Adrenal gland (tissue), 12 donors: ENCODE data around the gene PSME1. TPM values are rescaled to one million over a fixed set of nuclear protein-coding genes. Genes with fewer than 3 reads are reported as not detected.

Source experiments
- DNase-seq, 7 donors: peaks; one replicate each; pipeline ENCODE4 v3.0.0-alpha.2; 2019 to 2020
- H3K27ac ChIP-seq, 5 donors: fragments of 200-600 bp; sonication (generic) in 4 of 5; 1 replicate in 3 of 5; 2 replicates in 2 of 5; pipeline versions ENCODE4 v1.5.1 to v1.8.0; 2016 to 2020; ENCODE audit warnings: mild to moderate bottlenecking in 1 of 5
- H3K27me3 ChIP-seq: fragments of 200-600 bp; 2 replicates; pipeline ENCODE4 v1.8.0; 2021
- H3K36me3 ChIP-seq, 2 donors: fragments of 200-600 bp; replicated peaks in 1 of 2; 1 replicate in 1 of 2; 2 replicates in 1 of 2; pipeline versions ENCODE4 v1.5.1 to v1.8.0; 2018 to 2022
- H3K4me1 ChIP-seq, 2 donors: fragments of 200-600 bp; replicated peaks in 1 of 2; 1 replicate in 1 of 2; 2 replicates in 1 of 2; pipeline versions ENCODE4 v1.5.1 to v1.8.0; 2018 to 2021
- H3K4me3 ChIP-seq, 4 donors: fragments of 200-600 bp; sonication (generic) in 3 of 4; one replicate each; pipeline ENCODE4 v1.5.1; 2016 to 2018
- H3K9me3 ChIP-seq, 3 donors: fragments of 200-600 bp; sonication (generic) in 1 of 3; replicated peaks in 1 of 3; 1 replicate in 2 of 3; 2 replicates in 1 of 3; pipeline versions ENCODE4 v1.5.1 to v1.8.0; 2016 to 2021
- CTCF ChIP-seq, 6 experiments: fragments of 450-650 bp in 4 of 6; fragments of 200-600 bp in 2 of 6; sonication (generic) in 1 of 6; IDR thresholded peaks; 1 replicate in 5 of 6; 2 replicates in 1 of 6; pipeline versions ENCODE4 v1.5.1 to v1.8.0; 2016 to 2021; ENCODE audit warnings: antibody characterized with exemption in 6 of 6, mild to moderate bottlenecking in 2 of 6, moderate library complexity in 1 of 6
- POLR2A ChIP-seq, 2 donors: fragments of 450-650 bp; IDR thresholded peaks; one replicate each; pipeline ENCODE4 v1.6.1; 2017; ENCODE audit warnings: antibody characterized with exemption in 2 of 2, mild to moderate bottlenecking in 2 of 2, moderate library complexity in 1 of 2
- WGBS, 4 donors: extraction: QIAGEN DNeasy Blood & Tissue Kit in 2 of 4; methylation state at CpG; one replicate each; pipeline versions ENCODE4 v1.1.5 to v1.1.7; 2013 to 2017; 5-methylcytosine and 5-hydroxymethylcytosine counted together
- intact Hi-C, 2 donors: fragments of 100-400 bp; cut with DNase I; formaldehyde crosslinking; loops; one replicate each; pipeline versions ENCODE4 v1.14.1 to v1.15.0; 2022 to 2023
- polyA plus RNA-seq, 3 donors: library from polyadenylated mRNA; stranded (reverse); fragments of 200-250 nt in 2 of 3; fragments of 350-450 nt in 1 of 3; fragmentation: Illumina TruSeq in 1 of 3; extraction: RNeasy Lipid Tissue Mini Kit (QIAGEN cat#74804) in 1 of 3; gene quantifications; one replicate each; pipeline ENCODE4 v1.2.3, GENCODE V29; 2013 to 2014
- total RNA-seq, 9 donors: library from RNA; depleted of rRNA in 4 of 9; stranded (reverse); fragments of >200 nt in 4 of 9; fragments of 120-200 nt in 1 of 9; fragmentation: NEBNext Ultra II Directional in 1 of 9; extraction: Animal tissue kit (Norgen Biotek cat#: 25700) in 1 of 9; gene quantifications; one replicate each; pipeline versions ENCODE4 v1.1.0 to v1.2.4, GENCODE V29; 2013 to 2023
- donor health status: healthy with polysubstance abuse.
- donor health status: Bipolar disorder and iron deficiency.
- donor health status: DM: yes; HTN: yes; CAD: no.
- donor health status: DM: no; HTN: no; CAD: no.
- donor health status: DM: no; HTN: no; CAD: no.
- donor health status: DM: yes; HTN: yes; CAD: no.

The PSME1 gene
- total and polyA plus RNA-seq, 12 donors = 205 to 386 (median 283) TPM

- DNase-seq = no peak
- peaks cover 0 to 63% of the 10 kb centered on the region in 2 donors for H3K36me3 ChIP-seq
- H3K27me3 ChIP-seq = no peaks in the 10 kb centered on the region
- H3K9me3 ChIP-seq = no peaks in the 10 kb centered on the region
- peaks cover 13 to 23% of the 10 kb centered on the region in 2 donors for H3K4me1 ChIP-seq
- TF ChIP-seq CTCF (IDR thresholded peaks at IDR 0.05) (no peak), POLR2A (IDR thresholded peaks at IDR 0.05) (no peak)
- no peak overlapping the region for H3K27ac ChIP-seq
- 88 to 98% (median 93%) methylated on average over 6 to 14 of the region's 14 CpGs for WGBS, 4 donors
- intact Hi-C loops = no loop called here
- no peak overlapping the region for H3K4me3 ChIP-seq
These were observed 41.9 kb downstream of the PSME1 start for GRCh38 chr14:24177891-24178290.

GRCh38 chr14:24178399-24179178, 42.6 kb downstream of the PSME1 start:
- Histone ChIP-seq H3K9me3 (no peaks in the 10 kb centered on the region), H3K36me3 (peaks cover 0 to 70% of the 10 kb centered on the region in 2 donors), H3K4me1 (peaks cover 13 to 23% of the 10 kb centered on the region in 2 donors), H3K4me3 (no peak overlapping the region), H3K27ac (peak overlapping the region in 3 of 5 donors; percentile 89 to 92 (median 91)), H3K27me3 (no peaks in the 10 kb centered on the region)
- intact Hi-C loops = no loop called here
- WGBS, 4 donors = 80 to 97% (median 93%) methylated on average over 8 to 12 of the region's 12 CpGs
- DNase-seq = no peak
- no peak for TF ChIP-seq POLR2A (IDR thresholded peaks at IDR 0.05)
- TF ChIP-seq CTCF (IDR thresholded peaks at IDR 0.05) = no peak

- no peak for DNase-seq
- WGBS, 4 donors = 81 to 83% (median 83%) methylated on average over 7 to 14 of the region's 14 CpGs
- no peak for TF ChIP-seq POLR2A (IDR thresholded peaks at IDR 0.05)
- no peak for TF ChIP-seq CTCF (IDR thresholded peaks at IDR 0.05)
- H3K36me3 ChIP-seq = peaks cover 0 to 79% of the 10 kb centered on the region in 2 donors
- no peak overlapping the region for H3K4me3 ChIP-seq
- H3K27me3 ChIP-seq = no peaks in the 10 kb centered on the region
- no peaks in the 10 kb centered on the region for H3K9me3 ChIP-seq
- peak overlapping the region; percentile 59 to 92 (median 89) for H3K27ac ChIP-seq
- H3K4me1 ChIP-seq = peaks cover 13 to 23% of the 10 kb centered on the region in 2 donors
- intact Hi-C loops = no loop called here
These were observed 43.4 kb downstream of the PSME1 start for GRCh38 chr14:24179294-24179960.

GRCh38 chr14:24179961-24180796, 44.2 kb downstream of the PSME1 start:
- Histone ChIP-seq H3K36me3 (peaks cover 0 to 86% of the 10 kb centered on the region in 2 donors), H3K27ac (peak overlapping the region; percentile 59 to 92 (median 89)), H3K4me1 (peaks cover 13 to 23% of the 10 kb centered on the region in 2 donors), H3K27me3 (no peaks in the 10 kb centered on the region), H3K4me3 (no peak overlapping the region), H3K9me3 (no peaks in the 10 kb centered on the region)
- TF ChIP-seq CTCF (IDR thresholded peaks at IDR 0.05) (no peak), POLR2A (IDR thresholded peaks at IDR 0.05) (peak in 1 of 2 donors; percentile 53)
- DNase-seq = peak; percentile 57 to 81 (median 74)
- intact Hi-C loops = no loop called here
- 44 to 54% (median 50%) methylated on average over 12 to 18 of the region's 18 CpGs for WGBS, 4 donors
